Memory B cell (primary cell): ENCODE data around the gene TAGAP.
"Not testable (repeated sequence)": the region's sequence is repeated elsewhere in the genome, so short reads cannot be mapped to it uniquely, and the experiment has no call there.

Experiments
- ATAC-seq: fragments of 150-1000 bp; cut with Tn5 transposase; 2 replicates; pipeline ENCODE4 v1.10.0; 2021; ENCODE audit warnings: low read depth, mild to moderate bottlenecking, moderate library complexity
- DNase-seq, 2 donors: peaks; one replicate each; pipeline ENCODE4 v3.0.0; 2022; ENCODE audit warnings: low spot score in 2 of 2
- H3K27ac Mint-ChIP-seq: one replicate; pipeline ENCODE4 v1.8.0; 2022; ENCODE audit warnings: mild to moderate bottlenecking, moderate library complexity, mixed read lengths
- H3K27me3 Mint-ChIP-seq: one replicate; pipeline ENCODE4 v1.8.0; 2022; ENCODE audit warnings: mixed read lengths
- H3K36me3 Mint-ChIP-seq: one replicate; pipeline ENCODE4 v1.8.0; 2022; ENCODE audit warnings: mild to moderate bottlenecking, mixed read lengths
- H3K4me1 Mint-ChIP-seq: one replicate; pipeline ENCODE4 v1.8.0; 2022; ENCODE audit warnings: mixed read lengths
- H3K4me3 Mint-ChIP-seq: one replicate; pipeline ENCODE4 v1.8.0; 2022; ENCODE audit warnings: mild to moderate bottlenecking, moderate library complexity, mixed read lengths
- H3K9me3 Mint-ChIP-seq: one replicate; pipeline ENCODE4 v1.8.0; 2022; ENCODE audit warnings: mixed read lengths

TAGAP gene

GRCh38 chr6:158999666-159000403, 45.0 kb downstream of the TAGAP start, which contains the start of gene RSPH3:
TSS of gene RSPH3 (minus strand) at chr6:159000202. CDS start at chr6:158999550, 652 bp downstream.
- Mint-ChIP-seq H3K36me3 (peaks cover 6% of the 10 kb centered on the region), H3K9me3 (no peaks in the 10 kb centered on the region), H3K27me3 (no peaks in the 10 kb centered on the region), H3K4me1 (peaks cover 23% of the 10 kb centered on the region), H3K4me3 (peak within 1 kb of the TSS; percentile 100), H3K27ac (peak within 1 kb of the TSS; percentile 98)
- ATAC-seq: peak; percentile 87
- DNase-seq: peak; percentile 70 to 74

- Mint-ChIP-seq H3K4me3 (peak overlapping the region; percentile 100), H3K27ac (peak overlapping the region; percentile 98), H3K36me3 (peaks cover 6% of the 10 kb centered on the region), H3K4me1 (peaks cover 23% of the 10 kb centered on the region), H3K9me3 (no peaks in the 10 kb centered on the region), H3K27me3 (no peaks in the 10 kb centered on the region)
- DNase-seq: no peak
- ATAC-seq: peak; percentile 37
These were observed 45.6 kb downstream of the TAGAP start for GRCh38 chr6:158999154-158999665.

GRCh38 chr6:158996856-158997255, 47.9 kb downstream of the TAGAP start:
- Mint-ChIP-seq H3K27ac (no peak overlapping the region), H3K27me3 (no peaks in the 10 kb centered on the region), H3K9me3 (no peaks in the 10 kb centered on the region), H3K4me1 (peaks cover 13% of the 10 kb centered on the region), H3K36me3 (peaks cover 4% of the 10 kb centered on the region), H3K4me3 (no peak overlapping the region)
- ATAC-seq: no peak
- DNase-seq: no peak

GRCh38 chr6:158993639-158994038, 51.2 kb downstream of the TAGAP start:
- no peaks in the 10 kb centered on the region for H3K4me1 Mint-ChIP-seq
- no peak overlapping the region for H3K27ac Mint-ChIP-seq
- no peak for DNase-seq
- H3K4me3 Mint-ChIP-seq: no peak overlapping the region
- H3K9me3 Mint-ChIP-seq: peaks cover 4% of the 10 kb centered on the region
- no peak for ATAC-seq
- peaks cover 8% of the 10 kb centered on the region for H3K36me3 Mint-ChIP-seq
- no peaks in the 10 kb centered on the region for H3K27me3 Mint-ChIP-seq

- Mint-ChIP-seq H3K27ac (no peak overlapping the region), H3K4me3 (no peak overlapping the region), H3K4me1 (no peaks in the 10 kb centered on the region), H3K27me3 (no peaks in the 10 kb centered on the region), H3K9me3 (peaks cover 9% of the 10 kb centered on the region), H3K36me3 (peaks cover 12% of the 10 kb centered on the region)
- DNase-seq (no peak), ATAC-seq (no peak)
These were observed 53.6 kb downstream of the TAGAP start for GRCh38 chr6:158991017-158991723.

GRCh38 chr6:158989711-158990110, 55.1 kb downstream of the TAGAP start:
- H3K9me3 Mint-ChIP-seq, DNase-seq, H3K27ac Mint-ChIP-seq, ATAC-seq, H3K4me1 Mint-ChIP-seq, H3K27me3 Mint-ChIP-seq, H3K4me3 Mint-ChIP-seq: not testable (repeated sequence)
- H3K36me3 Mint-ChIP-seq: peaks cover 12% of the 10 kb centered on the region

GRCh38 chr6:158988477-158988876, 56.3 kb downstream of the TAGAP start:
- DNase-seq (no peak), ATAC-seq (no peak)
- Mint-ChIP-seq H3K4me1 (no peaks in the 10 kb centered on the region), H3K36me3 (peaks cover 11% of the 10 kb centered on the region), H3K4me3 (no peak overlapping the region), H3K27ac (no peak overlapping the region), H3K9me3 (peaks cover 9% of the 10 kb centered on the region), H3K27me3 (no peaks in the 10 kb centered on the region)

GRCh38 chr6:158987657-158988056, 57.1 kb downstream of the TAGAP start:
- no peaks in the 10 kb centered on the region for H3K27me3 Mint-ChIP-seq
- no peak overlapping the region for H3K4me3 Mint-ChIP-seq
- DNase-seq: no peak
- no peak for ATAC-seq
- H3K36me3 Mint-ChIP-seq: peaks cover 10% of the 10 kb centered on the region
- no peak overlapping the region for H3K27ac Mint-ChIP-seq
- no peaks in the 10 kb centered on the region for H3K4me1 Mint-ChIP-seq
- peaks cover 9% of the 10 kb centered on the region for H3K9me3 Mint-ChIP-seq
